HG02759 (cell line): ENCODE measurements around the gene MAP3K21.

Source experiments
- ATAC-seq: cut with Tn5 transposase; IDR thresholded peaks from one replicate; pipeline ENCODE4 v1.9.1; 2021; ENCODE audit warnings: mild to moderate bottlenecking, moderate library complexity; ENCODE audit not compliant: unreplicated experiment

MAP3K21 gene

DNA sequence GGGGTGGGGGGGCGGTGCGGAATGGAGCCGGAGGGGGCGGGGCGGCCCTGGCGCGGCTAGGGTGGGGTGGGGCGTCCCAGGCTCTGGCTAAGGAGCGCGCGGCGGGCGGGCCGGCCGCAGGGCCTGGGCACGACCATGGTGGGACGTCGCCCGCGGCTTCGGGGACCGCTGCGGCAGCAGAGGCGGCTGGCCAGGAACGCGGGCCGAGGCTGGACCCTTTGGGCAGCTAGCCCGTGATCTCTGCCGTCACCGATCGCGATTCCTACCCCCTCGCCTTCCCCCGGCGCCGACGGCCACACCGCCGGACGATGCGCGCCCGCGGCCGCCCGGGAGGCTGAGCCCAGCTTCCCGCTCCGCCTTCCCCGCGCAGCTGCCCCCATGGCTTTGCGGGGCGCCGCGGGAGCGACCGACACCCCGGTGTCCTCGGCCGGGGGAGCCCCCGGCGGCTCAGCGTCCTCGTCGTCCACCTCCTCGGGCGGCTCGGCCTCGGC, at the start of gene MAP3K21:
TSS of gene MAP3K21 (plus strand) at position 74 of the 491 bp plus-strand sequence. CDS start at position 379, 305 bp downstream.
- peak; percentile 58 for ATAC-seq

DNA sequence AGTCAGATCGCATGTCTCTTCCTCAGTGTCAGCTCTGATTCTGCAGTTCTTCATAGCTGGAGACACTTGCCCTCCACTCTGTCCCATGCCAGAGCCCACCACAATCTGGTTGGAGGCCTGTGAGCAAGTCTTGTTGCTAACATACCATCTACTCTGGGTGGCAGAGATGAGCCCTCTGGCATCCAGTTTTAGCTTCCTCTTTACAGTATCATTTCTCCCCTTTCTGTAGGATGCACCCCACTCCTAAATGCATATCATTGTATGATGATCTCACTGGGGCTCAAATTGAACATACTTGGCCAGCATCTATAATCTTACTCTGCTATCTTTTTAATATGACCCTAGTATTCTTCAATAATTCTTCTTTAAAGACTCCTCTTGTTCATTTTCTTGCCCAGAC, 48.9 kb upstream of the MAP3K21 start:
- no peak for ATAC-seq

DNA sequence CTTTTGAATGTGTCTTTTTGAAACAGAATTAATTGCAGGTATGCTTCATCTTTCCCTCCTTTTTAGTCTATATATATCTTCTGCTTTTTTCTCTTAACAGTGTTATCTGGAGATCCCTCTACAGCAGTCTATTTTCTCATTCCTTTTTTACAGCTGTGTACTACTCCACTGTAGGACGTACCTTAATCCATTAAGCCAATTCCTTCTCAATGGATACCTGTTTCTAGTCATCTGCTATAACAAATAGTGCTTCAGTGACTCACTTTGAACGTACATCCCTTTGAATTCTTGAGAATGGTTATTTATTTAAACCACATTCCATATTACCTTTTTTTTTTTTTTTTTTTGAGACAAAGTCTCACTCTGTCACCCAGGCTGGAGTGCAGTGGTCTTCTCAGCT, 47.6 kb upstream of the MAP3K21 start:
- no peak for ATAC-seq

DNA sequence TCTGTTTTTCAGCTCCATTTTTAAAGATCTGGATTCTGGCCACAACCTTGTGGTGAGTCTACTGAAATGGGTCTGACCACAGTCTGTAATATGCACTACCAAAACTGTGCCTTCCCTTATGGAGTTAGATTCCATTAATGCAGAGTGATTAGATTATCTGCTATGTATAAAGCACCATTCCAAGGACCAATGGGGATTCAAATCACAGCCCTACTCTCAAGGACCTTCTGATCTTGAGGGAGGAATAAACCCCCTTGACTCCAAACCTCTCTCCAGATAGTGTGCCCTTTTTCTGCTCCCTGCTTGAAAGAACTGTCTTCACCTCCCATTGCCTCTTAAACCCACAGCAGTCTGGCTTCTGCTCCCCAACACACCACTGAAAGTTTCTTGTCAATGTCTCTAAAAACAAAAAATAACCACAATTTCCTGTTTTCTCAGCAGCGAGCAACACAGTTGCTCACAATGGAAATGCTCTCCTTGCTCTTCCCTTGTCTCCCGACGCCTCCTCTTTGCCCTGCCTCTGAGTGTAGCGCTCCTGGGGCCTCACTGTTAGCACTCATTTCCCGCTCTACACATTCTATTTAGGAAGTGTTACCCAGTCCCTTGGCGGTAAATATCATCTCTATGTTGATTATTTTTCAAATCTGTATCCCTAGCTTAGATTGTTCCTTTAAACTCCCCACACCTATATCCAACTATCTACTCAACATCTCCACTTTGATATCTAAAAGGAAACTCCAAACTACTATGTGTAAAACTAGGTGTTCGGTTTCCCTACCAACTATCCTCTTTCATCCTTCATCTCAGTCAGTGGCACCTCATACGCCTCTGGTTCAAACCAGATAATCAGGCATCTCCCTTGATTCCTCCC, 45.6 kb upstream of the MAP3K21 start:
- peak; percentile 92 for ATAC-seq

DNA sequence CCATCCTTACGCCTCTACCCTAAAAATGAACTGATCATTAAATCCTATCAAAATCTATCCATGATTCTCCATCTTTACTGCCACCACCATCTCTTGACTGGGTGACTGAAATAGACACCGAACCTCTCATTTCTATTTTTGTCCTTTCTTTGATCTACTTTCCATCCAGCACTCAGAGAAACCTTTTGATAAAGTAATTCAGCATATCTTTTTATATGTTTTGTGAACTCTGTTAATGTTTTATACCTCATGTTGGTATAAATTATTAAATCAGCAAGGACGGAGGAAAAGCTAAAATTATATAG, 45.0 kb upstream of the MAP3K21 start:
- no peak for ATAC-seq

DNA sequence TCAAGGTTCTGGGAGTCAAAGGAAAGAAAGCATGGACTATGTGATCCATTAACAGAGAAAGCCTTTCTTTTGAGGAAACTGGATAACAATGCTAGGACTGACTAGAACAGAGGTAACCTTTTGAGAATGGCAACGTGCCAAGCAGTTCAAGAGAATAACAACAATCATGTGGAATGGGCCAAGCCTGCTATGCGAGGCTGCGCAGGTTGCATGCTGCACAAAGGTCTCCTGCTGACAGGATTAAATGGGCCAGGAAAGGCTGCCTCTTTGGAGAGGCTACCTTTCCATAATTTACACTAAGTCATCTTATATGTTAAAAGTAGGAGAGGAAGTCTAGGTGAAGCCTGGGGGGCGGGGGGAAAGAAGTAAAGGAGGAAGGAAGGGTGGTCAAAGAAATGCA, 37.8 kb upstream of the MAP3K21 start:
- ATAC-seq: no peak

DNA sequence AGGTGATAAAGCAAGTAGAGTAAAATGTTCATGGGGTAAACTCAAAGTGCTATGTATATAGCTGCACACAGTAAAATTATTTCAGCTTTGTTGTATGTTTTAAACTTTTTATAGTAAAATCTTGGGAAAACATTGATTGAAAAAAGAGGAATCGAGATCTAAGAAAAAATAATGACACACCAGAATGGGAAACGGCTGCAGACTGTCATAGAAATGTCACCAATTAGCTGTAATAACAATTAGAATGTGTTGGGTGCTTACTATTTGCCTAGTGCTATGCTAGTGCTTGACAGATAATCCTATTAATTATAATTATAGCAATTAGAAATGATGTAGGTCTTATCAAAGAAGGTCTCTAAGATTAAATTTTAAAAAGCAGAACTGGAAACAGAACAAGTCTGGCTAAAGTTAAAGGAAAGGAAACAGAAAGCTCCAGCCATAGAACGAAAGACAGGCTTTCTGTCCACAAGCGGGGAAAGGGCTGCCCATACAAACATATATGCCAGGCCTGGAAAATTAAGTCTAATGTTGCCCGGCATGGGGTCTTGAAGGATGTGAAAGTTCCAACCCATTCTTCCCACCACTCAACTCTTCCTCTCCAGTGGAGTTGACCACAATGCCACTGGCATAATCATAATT, 37.0 kb upstream of the MAP3K21 start:
- no peak for ATAC-seq

DNA sequence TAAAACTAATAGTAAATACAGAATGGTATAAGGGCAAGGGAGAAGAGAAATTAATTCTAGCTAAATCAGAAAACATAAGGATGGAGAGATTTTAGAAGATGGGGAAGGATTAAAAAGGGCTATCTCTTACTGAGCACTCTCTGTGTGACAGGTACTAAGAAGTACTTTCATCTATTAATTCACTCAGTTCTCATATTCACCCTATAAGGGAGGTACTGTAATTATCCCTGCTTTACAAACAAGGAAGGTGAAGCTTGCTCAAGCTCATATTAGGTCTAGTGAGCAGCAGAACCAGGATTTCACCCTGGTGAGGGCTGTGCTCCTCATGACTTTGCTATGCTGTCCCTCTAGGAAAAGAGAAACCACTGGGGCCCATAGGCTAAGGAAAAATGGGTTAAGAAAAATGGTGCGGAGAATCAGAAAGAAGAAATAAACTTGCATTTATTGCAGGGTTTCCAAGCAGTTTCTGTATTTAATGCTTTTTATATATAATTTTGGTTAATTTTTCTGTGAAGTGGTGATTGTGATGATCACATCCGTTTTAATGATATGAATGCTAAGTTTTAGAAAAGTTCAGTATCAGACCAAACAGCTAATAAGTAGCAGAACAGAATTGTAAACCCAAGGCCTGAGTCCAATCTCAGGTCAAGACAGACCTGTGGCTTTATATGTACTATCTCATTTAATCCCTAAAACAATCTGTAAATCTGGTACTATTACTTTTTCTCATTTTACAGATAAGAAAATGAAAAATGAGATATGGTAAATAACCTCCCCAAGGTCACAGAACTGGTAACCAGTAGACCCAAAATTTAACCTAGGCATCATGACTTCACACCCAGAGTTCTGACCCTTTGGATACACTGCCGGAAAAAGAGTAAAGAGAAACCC, 33.7 kb upstream of the MAP3K21 start:
- ATAC-seq: no peak

DNA sequence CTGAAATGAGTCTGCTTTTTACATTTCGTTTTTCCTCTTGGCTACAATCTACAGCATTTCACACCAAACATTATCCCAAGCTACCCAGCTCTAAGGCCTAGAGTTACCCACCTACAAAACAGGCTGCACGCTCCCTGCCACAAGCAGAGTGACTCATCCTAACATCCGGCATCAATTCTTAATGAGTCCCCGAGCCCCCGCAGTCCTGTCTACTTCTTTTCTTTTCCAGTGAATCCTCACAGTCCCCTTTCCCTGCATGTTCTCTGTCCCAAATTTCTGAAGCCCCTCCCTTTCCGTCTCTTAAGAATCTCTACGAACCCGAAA, 32.6 kb upstream of the MAP3K21 start:
- peak; percentile 39 for ATAC-seq

DNA sequence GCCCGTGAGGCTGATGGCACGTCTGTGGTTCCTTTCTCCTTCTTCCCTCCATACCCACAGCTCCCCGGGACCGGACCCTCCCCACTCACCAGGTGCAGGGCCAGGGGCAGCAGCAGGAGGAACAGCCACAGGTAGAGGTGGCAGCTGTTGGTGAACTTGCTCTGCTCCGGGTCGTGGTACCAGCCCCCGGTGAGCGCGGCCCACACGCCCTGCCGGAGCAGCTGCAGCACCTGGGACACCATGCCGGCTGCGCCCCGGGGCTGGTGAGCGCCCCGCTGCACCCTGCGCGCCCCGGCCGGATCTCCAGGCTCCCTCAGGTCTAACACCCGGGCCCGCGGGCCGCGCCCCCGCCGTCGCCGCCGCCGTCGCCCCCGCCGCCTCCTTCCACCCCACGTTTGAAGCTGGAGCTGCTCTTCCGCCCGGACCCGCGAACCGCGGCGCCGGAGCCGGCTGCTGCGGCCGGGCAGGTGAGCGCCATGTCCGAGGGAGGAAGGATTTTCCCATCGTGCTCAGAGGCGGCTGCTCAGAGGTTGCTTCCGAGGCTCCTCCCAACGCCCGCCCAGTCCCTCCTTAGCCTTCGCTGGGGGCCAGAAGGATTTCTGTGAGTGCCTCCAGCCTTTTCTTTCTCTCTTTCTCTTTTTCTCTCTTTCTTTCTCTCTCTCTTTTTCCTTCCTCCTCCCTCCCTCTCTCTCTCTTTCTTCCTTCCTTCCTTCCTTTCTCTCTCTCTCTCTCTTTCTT, 32.1 kb upstream of the MAP3K21 start, which contains the start of gene PCNX2:
TSS of gene PCNX2 (minus strand) at position 489 of the 738 bp plus-strand sequence. CDS start at position 242, 247 bp downstream.
- ATAC-seq: peak; percentile 97

DNA sequence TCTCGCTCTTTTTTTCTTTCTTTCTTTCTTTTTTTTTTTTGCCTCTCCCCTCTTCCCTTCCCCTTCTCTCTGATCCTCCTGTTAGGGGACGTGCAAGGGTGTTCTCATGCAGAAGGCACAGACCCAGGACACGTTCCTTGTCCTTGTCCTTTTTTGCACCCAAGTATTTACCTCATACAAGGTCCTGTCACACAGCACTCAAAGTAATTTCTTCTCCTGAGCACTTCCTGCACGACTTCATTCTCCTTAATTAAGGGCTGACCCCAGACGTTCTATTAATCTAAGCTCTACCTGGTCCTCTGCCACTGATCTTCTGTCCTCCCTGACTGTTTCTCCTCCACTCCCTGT, 31.6 kb upstream of the MAP3K21 start:
- ATAC-seq: no peak

DNA sequence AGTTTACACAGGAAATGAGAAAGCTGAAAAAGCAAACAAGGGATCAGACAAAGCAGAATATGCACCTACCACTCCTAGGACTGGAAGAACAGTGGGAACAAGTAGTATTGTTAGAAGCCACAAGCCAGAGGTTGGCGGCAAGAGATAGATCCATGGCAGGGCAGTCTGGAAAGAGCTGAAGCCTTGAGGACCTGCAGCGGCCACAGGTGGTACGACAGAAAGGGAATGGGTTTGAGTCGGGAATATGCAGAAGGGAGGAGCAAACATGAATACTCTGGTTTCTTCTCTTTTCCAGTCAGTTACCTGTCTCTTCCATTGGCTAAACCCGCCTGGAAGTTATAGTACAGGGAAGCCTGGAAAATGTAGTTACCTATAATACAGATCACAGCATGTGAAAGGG, 28.1 kb upstream of the MAP3K21 start:
- ATAC-seq: no peak

DNA sequence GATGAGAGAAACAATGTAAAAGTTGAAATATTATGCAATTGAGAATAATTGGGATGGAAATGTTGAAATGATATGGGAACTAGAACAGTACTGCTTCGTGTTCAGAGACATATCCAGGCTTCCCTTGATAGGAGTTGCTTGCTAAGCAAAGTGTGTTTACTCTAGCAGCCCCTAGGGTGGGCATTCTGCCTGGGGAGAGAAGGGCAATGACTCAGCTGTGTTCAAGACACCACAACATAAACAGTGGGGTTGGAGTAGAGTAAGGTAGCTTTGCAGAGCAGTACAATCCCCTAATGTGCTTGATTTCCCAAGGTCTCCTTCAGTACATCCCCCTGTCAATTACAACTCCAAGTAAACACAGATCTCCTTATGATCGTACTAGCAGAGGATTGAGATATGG, 27.2 kb upstream of the MAP3K21 start:
- ATAC-seq: no peak

DNA sequence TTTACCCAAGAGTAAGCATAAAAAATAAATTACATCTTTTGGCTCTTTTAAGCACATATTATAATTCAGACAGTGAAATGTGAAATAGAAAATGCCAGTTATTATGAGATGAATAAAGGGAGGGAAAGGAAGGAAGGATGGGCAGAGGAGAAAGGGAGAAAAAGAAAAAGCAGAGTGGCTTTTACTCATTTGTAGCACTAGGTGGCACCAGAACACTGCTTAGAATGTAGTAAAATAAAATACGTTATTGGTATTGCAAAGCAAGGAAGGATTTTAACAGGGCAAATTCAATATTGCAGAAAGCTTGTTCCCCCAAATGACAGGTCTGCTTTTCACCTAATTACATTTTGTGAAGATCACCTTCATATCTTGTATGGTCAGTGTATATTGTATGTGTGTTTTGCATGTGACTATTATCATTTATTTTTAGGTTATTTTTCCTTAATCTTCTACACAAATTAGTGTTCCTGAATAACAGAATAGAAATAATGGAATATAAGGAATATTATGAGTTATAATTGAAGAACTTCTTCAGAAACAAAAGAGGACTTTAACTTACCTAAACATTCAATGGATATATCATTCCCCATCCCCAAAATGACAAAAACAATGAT, 22.9 kb upstream of the MAP3K21 start:
- no peak for ATAC-seq

DNA sequence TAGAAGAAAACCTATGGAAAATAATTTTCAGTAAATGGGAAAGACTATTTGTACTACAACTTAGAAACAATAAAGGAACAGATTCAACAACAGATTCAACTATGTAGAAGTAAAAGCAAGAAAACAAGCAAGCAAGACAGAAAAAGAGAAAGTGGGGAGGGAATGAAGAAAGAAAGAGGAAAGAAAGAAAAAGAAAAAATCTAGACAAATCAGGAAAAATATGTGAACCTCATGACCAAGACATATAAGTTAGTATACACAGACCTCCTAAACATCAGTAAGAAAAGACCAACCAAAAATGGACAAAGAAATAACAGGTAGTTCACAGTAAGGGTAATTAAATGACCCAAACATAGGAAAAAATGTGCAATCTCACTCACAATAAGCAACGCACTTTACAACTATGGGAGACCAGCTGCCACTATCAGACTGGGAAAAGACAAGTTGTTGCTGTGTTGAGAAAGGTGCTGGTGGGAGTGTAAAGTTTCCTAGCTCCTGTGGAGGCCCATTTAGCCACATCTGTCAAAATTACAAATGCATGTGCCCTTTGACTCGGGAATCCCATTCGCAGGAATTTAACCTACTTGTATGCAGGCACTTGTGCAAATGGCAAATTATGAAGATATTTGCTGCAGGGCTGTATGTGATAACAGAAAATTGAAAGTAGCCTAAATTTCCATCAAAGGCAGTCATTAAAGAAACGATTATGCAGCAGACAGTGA, 13.9 kb upstream of the MAP3K21 start:
- no peak for ATAC-seq

DNA sequence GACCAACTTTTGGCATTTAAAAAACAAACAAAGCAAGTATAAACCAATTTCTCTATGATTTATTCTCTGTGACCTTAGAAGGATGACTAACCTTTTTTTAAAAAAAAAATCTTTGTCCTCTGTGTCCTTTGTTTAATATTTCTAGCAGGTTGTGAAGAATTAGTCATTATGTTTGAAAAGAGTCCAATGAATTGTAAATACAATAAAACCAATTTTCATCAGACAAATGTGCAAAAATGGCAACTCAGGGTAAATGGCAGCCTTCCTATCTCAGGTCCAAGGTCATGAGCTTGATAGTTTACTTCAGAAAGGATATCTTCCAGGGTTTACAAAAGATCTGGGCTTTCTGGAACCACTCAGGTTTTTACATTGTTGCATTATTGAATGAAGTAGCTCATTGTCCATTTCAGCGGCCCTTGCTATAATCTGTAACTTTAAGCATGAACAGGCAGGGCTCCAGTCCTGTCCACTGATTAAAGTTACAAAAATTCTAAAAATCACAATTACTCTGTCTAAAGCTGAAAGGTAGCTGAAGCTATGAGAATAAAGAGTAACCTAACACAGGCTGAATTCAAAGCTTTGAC, 11.7 kb upstream of the MAP3K21 start:
- ATAC-seq: no peak

DNA sequence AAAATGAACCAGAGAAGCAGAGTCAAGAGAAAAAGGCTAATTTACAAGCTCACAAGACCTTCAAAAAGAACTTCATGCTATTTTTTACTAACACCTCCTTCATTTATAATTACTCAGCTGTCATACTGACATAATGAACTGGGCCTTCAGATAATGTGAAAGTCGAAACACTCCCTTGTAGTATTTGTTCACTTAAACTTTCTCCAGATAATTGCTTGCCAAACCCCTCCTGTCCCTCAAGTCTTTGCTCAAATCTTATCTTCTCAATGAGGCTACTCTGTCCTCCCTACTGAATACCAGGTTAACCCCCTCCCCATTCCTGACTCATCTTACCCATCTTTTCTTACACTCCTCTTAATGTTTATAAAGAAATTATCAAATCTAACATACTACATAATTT, 11.1 kb upstream of the MAP3K21 start:
- no peak for ATAC-seq

DNA sequence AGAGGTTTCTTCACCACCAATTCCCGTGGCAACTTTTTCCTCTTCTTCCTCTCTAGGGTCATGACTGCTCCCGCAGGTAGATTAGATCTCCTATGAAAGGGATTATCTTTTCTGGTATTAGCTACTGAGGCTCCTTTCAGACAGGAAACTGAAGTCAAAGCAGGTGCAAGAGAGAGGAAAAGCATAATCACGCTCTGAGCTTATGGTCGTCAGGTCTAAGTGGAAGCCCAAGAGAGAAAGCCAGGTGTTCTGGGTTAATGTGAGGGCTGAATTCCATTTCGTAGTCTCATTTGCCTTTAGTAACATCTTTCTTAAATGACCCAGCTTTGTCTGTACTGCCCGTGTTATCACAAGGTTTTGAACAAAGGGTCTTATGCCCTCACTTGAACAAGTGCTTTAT, 8.3 kb upstream of the MAP3K21 start:
- ATAC-seq: no peak

DNA sequence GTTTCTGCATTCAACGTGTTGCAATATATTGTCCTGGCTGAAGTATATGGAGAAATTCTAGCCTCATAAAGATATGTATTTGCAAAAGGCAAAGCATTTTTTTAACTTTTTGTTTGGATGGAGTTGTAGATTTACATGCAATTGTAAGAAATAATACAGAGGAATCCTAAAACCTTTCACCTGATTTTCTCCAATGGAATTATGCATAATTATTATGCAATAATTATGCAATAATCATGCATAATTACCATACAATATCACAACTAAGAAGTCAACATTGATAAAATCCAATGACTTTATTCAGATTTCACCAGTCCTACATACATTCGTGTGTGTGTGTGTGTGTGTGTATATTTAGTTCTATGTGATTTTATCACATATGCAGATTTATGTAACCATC, 7.5 kb upstream of the MAP3K21 start:
- ATAC-seq: no peak
